Mucosa of descending colon (tissue), 3 donors: ENCODE measurements around the gene ARL15. TPM values are rescaled to one million over a fixed set of nuclear protein-coding genes. Genes with fewer than 3 reads are reported as not detected.

Experiments used
- ATAC-seq: fragments of 200-7000 bp; cut with Tn5 transposase; one replicate; pipeline ENCODE4 v1.9.1; 2020; ENCODE audit warnings: mild to moderate bottlenecking, moderate library complexity
- DNase-seq, 3 donors: peaks; one replicate each; pipeline ENCODE4 v3.0.0-alpha.2; 2020
- H3K36me3 ChIP-seq: fragments of 200-600 bp; one replicate; pipeline ENCODE4 v1.8.0; 2021; ENCODE audit warnings: low read depth, mild to moderate bottlenecking
- H3K4me1 ChIP-seq: fragments of 200-600 bp; one replicate; pipeline ENCODE4 v1.8.0; 2021; ENCODE audit warnings: low read depth, mild to moderate bottlenecking
- H3K4me3 ChIP-seq: fragments of 200-600 bp; one replicate; pipeline ENCODE4 v1.8.0; 2021; ENCODE audit warnings: mild to moderate bottlenecking
- H3K9me3 ChIP-seq: fragments of 200-600 bp; one replicate; pipeline ENCODE4 v1.8.0; 2021; ENCODE audit warnings: mild to moderate bottlenecking
- intact Hi-C, 2 donors: fragments of 100-400 bp; cut with DNase I in 1 of 2; cut with micrococcal nuclease in 1 of 2; formaldehyde crosslinking; loops; one replicate each; pipeline versions ENCODE4 v1.11.0 to v1.11.1; 2022; cut with DNase I, micrococcal nuclease
- total RNA-seq, 3 donors: library from RNA; stranded (reverse); fragmentation: NEBNext Ultra II Directional in 2 of 3; extraction: Animal tissue kit (Norgen Biotek cat#: 25700) in 2 of 3; gene quantifications; one replicate each; pipeline versions ENCODE4 v1.2.1 to v1.2.4, GENCODE V29; 2021 to 2023
- TF ChIP-seq, protein P1 (sequence below): fragments of 200-600 bp; IDR thresholded peaks from one replicate; pipeline ENCODE4 v1.8.0; 2022; ENCODE audit warnings: antibody characterized with exemption, mild to moderate bottlenecking
- donor health status: DM: no; HTN: no; CAD: no; lungs with moderate emphysema.
- donor health status: DM: no; HTN: no; CAD: no.
- donor health status: DM: no; HTN: yes; CAD: no.

The ARL15 gene
- total RNA-seq, 3 donors from 2014 or later = 21.2 to 34.8 (median 30.1) TPM

DNA sequence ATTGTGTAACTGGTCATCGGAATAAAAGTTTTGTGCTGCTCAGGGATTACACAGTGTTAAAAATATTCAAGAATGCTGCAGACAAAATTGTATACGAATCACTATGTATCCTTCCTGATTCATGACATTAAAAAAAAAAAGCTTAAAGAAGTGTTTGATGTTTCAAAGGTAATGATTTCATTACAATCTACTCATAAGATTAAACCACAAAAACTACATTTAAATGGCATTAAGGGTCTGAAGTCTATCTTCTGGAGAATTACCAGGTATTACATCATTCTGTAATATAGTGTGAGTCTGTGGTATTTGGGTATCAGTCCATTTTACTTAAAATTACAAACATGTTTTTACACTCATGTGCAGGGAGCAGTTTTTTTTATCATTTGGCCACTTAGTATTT, 425.5 kb downstream of the ARL15 start:
- no peaks in the 10 kb centered on the region for H3K9me3 ChIP-seq
- intact Hi-C loops = no loop called here
- ATAC-seq = no peak

DNA sequence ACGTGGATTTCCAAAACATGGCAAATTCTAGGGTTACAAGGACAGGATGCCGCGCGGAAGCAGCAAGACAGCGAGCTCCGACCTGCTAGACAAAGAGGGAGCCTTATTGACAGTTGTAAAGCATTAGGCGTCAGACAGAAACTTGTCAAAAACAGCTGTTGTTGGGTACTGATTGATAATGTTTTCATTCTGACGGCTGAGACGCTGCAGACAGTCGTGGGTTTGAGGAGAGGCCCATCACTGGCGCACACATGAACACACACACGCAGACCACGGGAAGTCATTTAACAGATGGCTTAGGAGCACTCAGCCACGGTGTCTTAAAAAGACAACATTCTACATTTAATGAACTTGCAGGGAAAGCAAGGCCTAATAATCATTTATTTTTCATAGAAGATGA, 426.0 kb downstream of the ARL15 start:
- no peaks in the 10 kb centered on the region for H3K36me3 ChIP-seq
- H3K4me1 ChIP-seq = no peaks in the 10 kb centered on the region
- TF ChIP-seq, protein P1, sequence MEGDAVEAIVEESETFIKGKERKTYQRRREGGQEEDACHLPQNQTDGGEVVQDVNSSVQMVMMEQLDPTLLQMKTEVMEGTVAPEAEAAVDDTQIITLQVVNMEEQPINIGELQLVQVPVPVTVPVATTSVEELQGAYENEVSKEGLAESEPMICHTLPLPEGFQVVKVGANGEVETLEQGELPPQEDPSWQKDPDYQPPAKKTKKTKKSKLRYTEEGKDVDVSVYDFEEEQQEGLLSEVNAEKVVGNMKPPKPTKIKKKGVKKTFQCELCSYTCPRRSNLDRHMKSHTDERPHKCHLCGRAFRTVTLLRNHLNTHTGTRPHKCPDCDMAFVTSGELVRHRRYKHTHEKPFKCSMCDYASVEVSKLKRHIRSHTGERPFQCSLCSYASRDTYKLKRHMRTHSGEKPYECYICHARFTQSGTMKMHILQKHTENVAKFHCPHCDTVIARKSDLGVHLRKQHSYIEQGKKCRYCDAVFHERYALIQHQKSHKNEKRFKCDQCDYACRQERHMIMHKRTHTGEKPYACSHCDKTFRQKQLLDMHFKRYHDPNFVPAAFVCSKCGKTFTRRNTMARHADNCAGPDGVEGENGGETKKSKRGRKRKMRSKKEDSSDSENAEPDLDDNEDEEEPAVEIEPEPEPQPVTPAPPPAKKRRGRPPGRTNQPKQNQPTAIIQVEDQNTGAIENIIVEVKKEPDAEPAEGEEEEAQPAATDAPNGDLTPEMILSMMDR = no peak
- H3K4me3 ChIP-seq = no peak overlapping the region
- no peak for ATAC-seq
- no peaks in the 10 kb centered on the region for H3K9me3 ChIP-seq
- no peak for DNase-seq
- intact Hi-C loops = no loop called here

More for the DNA sequence above, 425.5 kb downstream of the ARL15 start:
- H3K4me3 ChIP-seq = no peak overlapping the region
- no peak for DNase-seq
- no peaks in the 10 kb centered on the region for H3K4me1 ChIP-seq
- H3K36me3 ChIP-seq = no peaks in the 10 kb centered on the region
- TF ChIP-seq, protein P1 = no peak

DNA sequence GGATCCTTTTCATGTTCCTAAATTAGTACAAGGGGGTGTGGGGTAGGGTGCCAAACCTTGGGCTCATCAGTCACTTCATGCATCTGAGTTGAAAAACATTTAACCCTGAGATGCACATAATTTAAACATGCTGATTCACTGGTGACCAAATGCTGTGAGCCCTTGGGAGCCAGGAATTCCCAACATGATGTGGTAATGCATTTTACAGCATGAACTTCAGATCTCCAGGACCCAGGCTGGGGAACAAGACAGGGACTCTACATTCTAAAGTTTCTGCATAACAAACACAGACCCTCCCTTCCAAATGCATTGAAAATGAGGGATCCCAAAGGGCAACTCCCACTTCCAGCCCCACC, 427.7 kb downstream of the ARL15 start:
- intact Hi-C loops = no loop called here
- ATAC-seq = no peak
- TF ChIP-seq, protein P1 = no peak
- Histone ChIP-seq H3K4me3 (no peak overlapping the region), H3K36me3 (no peaks in the 10 kb centered on the region), H3K4me1 (no peaks in the 10 kb centered on the region), H3K9me3 (no peaks in the 10 kb centered on the region)
- no peak for DNase-seq

DNA sequence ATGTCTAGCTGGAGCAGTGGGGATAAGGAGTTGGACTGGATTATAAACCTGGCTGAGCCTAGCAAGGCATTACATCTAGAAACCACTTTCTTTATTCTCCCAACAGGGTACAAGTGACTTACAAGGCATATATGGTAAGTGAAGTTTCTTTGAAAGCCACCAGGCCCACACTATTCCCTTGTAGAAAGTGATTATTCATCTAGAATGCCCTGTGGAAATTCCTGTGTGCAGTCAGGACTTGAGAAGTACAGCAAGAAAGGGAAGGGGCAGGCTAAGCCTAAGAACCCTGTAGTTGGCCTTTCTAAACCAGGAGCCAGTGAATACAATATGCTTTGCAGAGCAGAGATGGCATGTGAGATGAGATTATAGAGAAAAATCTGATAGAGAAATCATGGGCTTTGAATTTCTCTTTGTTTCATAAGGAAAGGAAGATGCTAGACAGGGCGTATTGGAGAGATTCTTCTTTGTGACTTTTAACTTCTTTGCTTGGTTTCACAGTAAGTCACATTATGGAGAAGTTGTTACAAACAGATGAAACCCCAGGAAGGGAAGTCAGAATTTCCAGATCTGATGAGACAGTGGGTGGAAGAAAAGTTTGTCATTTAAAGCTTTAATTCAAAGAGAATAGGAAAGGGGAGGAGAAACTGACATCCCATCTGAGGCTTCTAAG, 428.2 kb downstream of the ARL15 start:
- TF ChIP-seq, protein P1 = no peak

DNA sequence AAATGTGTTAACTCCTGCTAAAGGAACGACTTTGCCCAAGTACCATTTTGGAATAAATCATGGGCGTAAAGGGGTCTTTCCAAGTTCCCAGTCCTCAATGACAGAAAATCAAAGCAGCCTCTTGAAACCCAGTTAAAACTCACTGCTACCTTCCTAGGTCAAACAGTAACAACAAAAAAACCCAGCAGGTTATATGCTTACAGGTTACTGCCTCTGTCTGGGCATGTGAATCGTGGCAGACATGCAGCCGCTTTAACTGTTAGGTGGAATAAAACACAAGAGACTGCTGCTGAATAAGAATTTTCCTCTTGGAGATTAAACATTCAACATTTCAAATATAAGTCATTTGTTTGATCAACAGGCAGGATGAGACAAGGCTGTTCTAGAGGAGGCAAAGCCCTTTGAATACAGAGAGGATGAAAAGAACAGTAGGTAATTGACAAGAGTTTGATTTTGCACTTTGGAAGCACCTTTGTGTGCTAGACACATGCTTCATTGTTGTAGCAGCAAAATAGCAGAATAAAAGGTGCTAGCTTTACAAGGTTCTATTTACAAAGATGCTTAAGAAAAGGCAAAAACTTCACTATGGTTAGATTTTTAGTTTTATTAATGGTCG, 430.6 kb downstream of the ARL15 start:
- DNase-seq (no peak), ATAC-seq (no peak)
- Histone ChIP-seq H3K4me3 (no peak overlapping the region), H3K4me1 (no peaks in the 10 kb centered on the region), H3K9me3 (no peaks in the 10 kb centered on the region), H3K36me3 (no peaks in the 10 kb centered on the region)
- intact Hi-C loops = no loop called here
- TF ChIP-seq, protein P1 = no peak

More for the DNA sequence above, 428.2 kb downstream of the ARL15 start:
- H3K4me1 ChIP-seq = no peaks in the 10 kb centered on the region
- ATAC-seq (no peak), DNase-seq (no peak)
- no peaks in the 10 kb centered on the region for H3K9me3 ChIP-seq
- intact Hi-C loops = no loop called here
- H3K36me3 ChIP-seq = no peaks in the 10 kb centered on the region
- H3K4me3 ChIP-seq = no peak overlapping the region
